HG02973 (cell line): ENCODE measurements around the gene PGBD1.
"Not testable (repeated sequence)": the region's sequence is repeated elsewhere in the genome, so short reads cannot be mapped to it uniquely, and the experiment has no call there.

Experiments
- ATAC-seq: cut with Tn5 transposase; IDR thresholded peaks from one replicate; pipeline ENCODE4 v1.9.1; 2021; ENCODE audit warnings: moderate library complexity; ENCODE audit not compliant: unreplicated experiment

Gene PGBD1

GRCh38 chr6:28269492-28269891 lies 11.9 kb upstream of the PGBD1 start:
- no peak for ATAC-seq

- ATAC-seq, result no peak
Observed at GRCh38 chr6:28274888-28275287, 6.5 kb upstream of the PGBD1 start.

GRCh38 chr6:28277746-28278145 lies 3.6 kb upstream of the PGBD1 start:
- no peak for ATAC-seq

- no peak for ATAC-seq
Observed at GRCh38 chr6:28280595-28281287, 631 bp upstream of the PGBD1 start.

GRCh38 chr6:28282926-28283325 lies 1.6 kb downstream of the PGBD1 start:
- ATAC-seq, result no peak

GRCh38 chr6:28291573-28291972 lies 10.2 kb downstream of the PGBD1 start:
- no peak for ATAC-seq

- ATAC-seq, result no peak
Observed at GRCh38 chr6:28295326-28295725, 14.0 kb downstream of the PGBD1 start.

- no peak for ATAC-seq
Observed at GRCh38 chr6:28296520-28297060, 15.2 kb downstream of the PGBD1 start.

GRCh38 chr6:28303570-28303969 lies 22.2 kb downstream of the PGBD1 start:
- peak; percentile 93 for ATAC-seq

GRCh38 chr6:28306363-28306762 lies 25.0 kb downstream of the PGBD1 start:
- not testable (repeated sequence) for ATAC-seq

GRCh38 chr6:28311139-28311823 lies 29.9 kb downstream of the PGBD1 start:
- no peak for ATAC-seq

- ATAC-seq, result no peak
Observed at GRCh38 chr6:28312939-28313338, 31.6 kb downstream of the PGBD1 start.

- ATAC-seq, result no peak
Observed at GRCh38 chr6:28315628-28316027, 34.3 kb downstream of the PGBD1 start.

- not testable (repeated sequence) for ATAC-seq
Observed at GRCh38 chr6:28317866-28318265, 36.5 kb downstream of the PGBD1 start.

- no peak for ATAC-seq
Observed at GRCh38 chr6:28322661-28323060, 41.3 kb downstream of the PGBD1 start.

- ATAC-seq, result no peak
Observed at GRCh38 chr6:28323813-28324424, 42.5 kb downstream of the PGBD1 start.

- no peak for ATAC-seq
Observed at GRCh38 chr6:28326371-28326948, 45.1 kb downstream of the PGBD1 start.

- no peak for ATAC-seq
Observed at GRCh38 chr6:28330041-28330440, 48.7 kb downstream of the PGBD1 start.

- ATAC-seq, result no peak
Observed at GRCh38 chr6:28333047-28333446, 51.7 kb downstream of the PGBD1 start.

- ATAC-seq, result no peak
Observed at GRCh38 chr6:28333599-28334018, 52.2 kb downstream of the PGBD1 start.

GRCh38 chr6:28334286-28335039 lies 53.1 kb downstream of the PGBD1 start:
- no peak for ATAC-seq
